Activated naive CD4-positive, alpha-beta T cell treated with anti-CD3 and anti-CD28 coated beads, Interleukin-2, amount 10 ng/mL, durations not matched to agents 7 days and 5 days (primary cell): Measurements from ENCODE around the gene GTF2A2.

Source experiments
- CTCF ChIA-PET: fragments of 350-600 bp; sonication (Branson Sonifier 250); formaldehyde crosslinking; loops from one replicate; lab custom pipeline; 2021; ENCODE audit warnings: antibody characterized with exemption; lab: Charles Lee
- DNase-seq: peaks from one replicate; pipeline ENCODE4 v3.0.0-alpha.2; 2020
- H3K27ac Mint-ChIP-seq: one replicate; pipeline ENCODE4 v1.8.0; 2021; ENCODE audit warnings: mild to moderate bottlenecking, moderate library complexity, mixed read lengths
- H3K27me3 Mint-ChIP-seq: one replicate; pipeline ENCODE4 v1.8.0; 2021; ENCODE audit warnings: mild to moderate bottlenecking, mixed read lengths
- H3K36me3 Mint-ChIP-seq: one replicate; pipeline ENCODE4 v1.8.0; 2021; ENCODE audit warnings: mixed read lengths
- H3K4me1 Mint-ChIP-seq: one replicate; pipeline ENCODE4 v1.8.0; 2021; ENCODE audit warnings: mixed read lengths
- H3K4me3 Mint-ChIP-seq: one replicate; pipeline ENCODE4 v1.8.0; 2021; ENCODE audit warnings: mild to moderate bottlenecking, moderate library complexity, mixed read lengths
- H3K9me3 Mint-ChIP-seq: one replicate; pipeline ENCODE4 v1.8.0; 2021; ENCODE audit warnings: mixed read lengths

The GTF2A2 gene

DNA sequence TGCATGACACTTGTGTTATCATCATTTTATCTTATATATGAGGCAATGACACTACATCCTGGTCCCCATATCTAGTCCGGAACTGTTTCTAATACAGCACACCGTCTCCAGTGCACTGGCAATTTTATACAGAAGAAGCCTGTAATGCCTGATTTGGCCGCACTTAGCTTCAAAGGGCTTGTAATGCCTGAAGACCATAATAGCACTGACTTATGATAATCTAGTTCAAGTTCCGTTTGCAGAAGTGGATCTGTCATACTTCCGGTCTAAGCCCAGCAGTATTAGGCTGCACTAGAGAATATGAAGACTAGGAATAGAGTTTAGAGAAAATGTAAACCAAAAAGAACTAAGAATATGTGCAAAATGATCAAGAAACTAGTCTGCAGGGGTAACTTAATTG is 30.5 kb upstream of the GTF2A2 start:
- CTCF ChIA-PET: interaction anchor here (1.1 kb wide), 1 partner anchor 155 kb away, joined by 3 read pairs; no protein-coding TSS in a partner anchor
- Mint-ChIP-seq H3K36me3 (peaks cover 30% of the 10 kb centered on the region), H3K27me3 (no peaks in the 10 kb centered on the region), H3K27ac (peak overlapping the region; percentile 99), H3K9me3 (no peaks in the 10 kb centered on the region), H3K4me1 (peaks cover 60% of the 10 kb centered on the region), H3K4me3 (peak overlapping the region; percentile 85)
- peak; percentile 56 for DNase-seq

DNA sequence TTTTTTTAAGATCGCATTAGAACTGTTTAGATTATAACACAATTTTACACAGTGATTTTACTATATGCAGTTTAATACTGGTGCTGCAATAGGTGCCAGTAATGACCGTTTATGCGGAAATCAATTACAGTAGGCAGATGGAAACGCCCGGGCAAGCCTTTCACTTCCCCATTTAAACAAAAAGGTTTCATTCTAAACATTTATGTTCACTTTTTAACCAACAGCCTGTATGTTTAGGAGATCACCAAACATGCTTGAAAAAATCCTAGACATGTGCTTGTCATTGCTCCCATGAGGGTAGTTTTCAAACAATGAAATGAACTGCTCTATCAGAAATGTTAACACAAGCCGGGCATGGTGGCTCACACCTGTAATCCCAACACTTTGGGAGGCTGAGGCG is 29.1 kb upstream of the GTF2A2 start:
- DNase-seq: no peak
- peaks cover 60% of the 10 kb centered on the region for H3K4me1 Mint-ChIP-seq
- H3K4me3 Mint-ChIP-seq: peak overlapping the region; percentile 48
- peak overlapping the region; percentile 67 for H3K27ac Mint-ChIP-seq
- no peaks in the 10 kb centered on the region for H3K9me3 Mint-ChIP-seq
- no peaks in the 10 kb centered on the region for H3K27me3 Mint-ChIP-seq
- H3K36me3 Mint-ChIP-seq: peaks cover 35% of the 10 kb centered on the region
- CTCF ChIA-PET: no interaction called here

DNA sequence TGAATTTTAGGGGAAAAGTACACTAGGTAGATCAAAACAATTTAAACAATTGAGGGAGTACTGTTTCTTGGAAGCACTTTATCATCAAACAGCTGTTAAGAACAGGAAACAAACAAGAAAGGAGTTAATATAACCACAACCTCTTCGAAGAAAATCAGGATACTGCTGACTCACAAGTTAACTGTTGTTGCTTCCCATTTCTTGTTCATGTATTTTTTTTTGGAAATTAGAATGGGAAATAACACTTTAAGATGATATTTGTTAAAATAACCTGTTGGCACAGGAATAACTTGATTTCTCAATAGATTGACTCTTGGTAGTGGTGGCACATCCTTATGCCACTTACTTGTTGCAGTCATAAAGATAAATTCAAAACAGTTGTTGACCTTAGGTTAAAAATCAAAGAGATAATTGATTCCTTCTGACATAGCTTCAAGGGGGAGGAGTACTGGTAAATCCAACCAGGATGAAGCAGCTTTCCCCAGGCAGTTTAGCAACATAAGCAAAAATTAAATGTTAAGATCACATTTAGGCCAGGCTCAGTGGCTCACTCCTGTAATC is 28.5 kb upstream of the GTF2A2 start:
- Mint-ChIP-seq H3K9me3 (no peaks in the 10 kb centered on the region), H3K4me1 (peaks cover 55% of the 10 kb centered on the region), H3K36me3 (peaks cover 38% of the 10 kb centered on the region), H3K4me3 (peak overlapping the region; percentile 48), H3K27me3 (no peaks in the 10 kb centered on the region), H3K27ac (peak overlapping the region; percentile 67)
- CTCF ChIA-PET: no interaction called here
- no peak for DNase-seq

DNA sequence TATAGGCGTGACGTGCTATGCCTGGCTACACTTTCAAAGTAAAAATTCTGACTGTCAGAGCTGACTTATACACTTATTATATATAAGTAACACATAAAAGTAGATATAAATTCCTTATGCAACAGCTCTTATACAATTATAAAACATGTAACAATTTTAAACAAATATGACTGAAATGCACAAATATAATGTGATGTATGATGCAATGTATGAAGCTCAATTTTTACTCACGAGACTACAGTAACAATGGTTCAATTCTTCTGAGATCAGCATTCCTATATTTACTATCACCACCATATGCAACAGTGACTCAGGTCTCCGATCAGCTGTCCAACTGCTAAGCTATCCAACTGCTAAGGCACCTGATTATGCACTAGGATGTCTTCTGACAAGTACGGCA is 23.6 kb upstream of the GTF2A2 start:
- Mint-ChIP-seq H3K9me3 (no peaks in the 10 kb centered on the region), H3K36me3 (peaks cover 52% of the 10 kb centered on the region), H3K27me3 (no peaks in the 10 kb centered on the region), H3K4me1 (peaks cover 35% of the 10 kb centered on the region), H3K27ac (no peak overlapping the region), H3K4me3 (no peak overlapping the region)
- CTCF ChIA-PET: interaction anchor here (0.7 to 1.1 kb wide), 2 partner anchors 19 to 386 kb away, joined by 3 to 5 read pairs; no protein-coding TSS in a partner anchor
- no peak for DNase-seq

DNA sequence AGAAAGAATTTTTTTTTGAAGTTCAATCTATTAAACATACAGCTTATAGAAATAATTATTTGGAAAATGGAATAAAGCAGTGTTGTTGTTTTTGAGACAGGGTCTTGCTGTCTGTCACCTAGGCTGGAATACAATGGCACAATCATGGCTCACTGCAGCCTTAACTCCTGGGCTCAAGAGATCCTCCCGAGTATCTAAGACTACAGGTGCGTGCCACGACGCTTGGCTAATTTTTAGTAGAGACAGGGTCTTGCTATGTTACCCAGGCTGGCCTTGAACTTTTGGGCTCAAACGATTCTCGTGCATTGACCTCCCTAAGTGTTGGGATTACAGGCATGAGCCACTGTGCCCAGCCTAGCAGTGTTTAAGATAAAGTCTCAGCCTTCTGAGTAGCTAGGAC is 23.0 kb upstream of the GTF2A2 start:
- Mint-ChIP-seq H3K27ac (peak overlapping the region; percentile 38), H3K4me3 (no peak overlapping the region), H3K4me1 (peaks cover 29% of the 10 kb centered on the region), H3K9me3 (no peaks in the 10 kb centered on the region), H3K36me3 (peaks cover 53% of the 10 kb centered on the region), H3K27me3 (no peaks in the 10 kb centered on the region)
- CTCF ChIA-PET: interaction anchor here (0.7 to 1.1 kb wide), 2 partner anchors 19 to 386 kb away, joined by 3 to 5 read pairs; no protein-coding TSS in a partner anchor
- no peak for DNase-seq

DNA sequence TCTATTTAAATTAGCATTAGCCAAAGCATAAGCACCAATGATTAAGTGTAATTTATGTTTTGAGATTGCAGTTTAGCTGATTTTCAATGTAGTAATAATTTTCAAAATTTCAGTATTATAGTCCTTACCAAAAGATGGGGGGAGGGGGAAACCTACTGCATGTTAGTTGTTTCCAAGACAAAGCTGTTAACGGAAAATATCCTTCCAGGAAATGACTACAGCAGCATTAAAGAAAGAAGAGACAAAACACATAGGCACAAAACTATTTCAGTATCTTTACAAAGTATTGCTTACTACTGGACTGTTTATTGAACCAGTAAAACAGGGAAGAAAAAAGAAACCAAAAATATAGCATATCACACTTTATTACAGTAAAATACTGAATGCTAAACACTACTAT is 21.3 kb upstream of the GTF2A2 start:
- DNase-seq: no peak
- H3K4me1 Mint-ChIP-seq: peaks cover 14% of the 10 kb centered on the region
- no peak overlapping the region for H3K4me3 Mint-ChIP-seq
- H3K9me3 Mint-ChIP-seq: no peaks in the 10 kb centered on the region
- no peaks in the 10 kb centered on the region for H3K27me3 Mint-ChIP-seq
- no peak overlapping the region for H3K27ac Mint-ChIP-seq
- peaks cover 57% of the 10 kb centered on the region for H3K36me3 Mint-ChIP-seq
- CTCF ChIA-PET: no interaction called here

DNA sequence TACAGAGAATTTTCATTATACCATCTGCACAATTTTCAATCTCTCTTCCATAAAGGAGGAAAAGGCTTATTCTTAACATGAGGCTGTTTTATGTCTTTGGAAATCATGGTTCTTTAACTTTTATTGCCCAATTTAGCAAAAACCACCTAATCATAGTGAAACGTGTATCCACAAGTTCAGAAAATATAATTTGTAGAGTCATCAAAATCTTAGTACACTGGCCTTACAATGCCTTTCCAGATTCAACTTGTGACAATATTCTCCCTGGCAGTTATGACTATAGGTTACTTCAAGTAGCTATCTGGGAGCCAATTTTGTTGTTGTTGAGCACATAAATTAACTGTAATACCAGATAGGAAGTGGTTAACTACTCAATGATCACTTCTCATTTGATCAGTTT is 20.9 kb upstream of the GTF2A2 start:
- Mint-ChIP-seq H3K9me3 (no peaks in the 10 kb centered on the region), H3K27ac (no peak overlapping the region), H3K4me1 (peaks cover 12% of the 10 kb centered on the region), H3K36me3 (peaks cover 57% of the 10 kb centered on the region), H3K4me3 (no peak overlapping the region), H3K27me3 (no peaks in the 10 kb centered on the region)
- CTCF ChIA-PET: no interaction called here
- no peak for DNase-seq

DNA sequence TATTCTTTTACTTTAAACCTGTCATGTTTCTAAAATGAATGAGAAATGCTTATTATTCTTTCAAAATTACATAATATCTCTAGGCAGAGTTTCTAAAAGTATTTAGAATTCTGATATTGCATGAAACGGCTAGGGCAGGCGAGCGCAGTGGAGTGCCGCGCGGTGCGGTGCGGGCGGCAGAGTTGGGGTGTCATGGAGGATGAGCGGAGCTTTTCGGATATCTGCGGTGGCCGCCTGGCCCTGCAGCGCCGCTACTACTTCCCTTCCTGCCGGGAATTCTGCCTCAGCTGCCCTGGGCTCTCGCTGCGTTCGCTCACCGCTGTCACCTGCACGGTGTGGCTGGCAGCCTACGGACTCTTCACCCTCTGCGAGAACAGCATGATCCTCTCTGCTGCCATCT is 19.2 kb upstream of the GTF2A2 start:
- no peak for DNase-seq
- CTCF ChIA-PET: no interaction called here
- Mint-ChIP-seq H3K9me3 (no peaks in the 10 kb centered on the region), H3K27ac (peak overlapping the region; percentile 5), H3K4me1 (peaks cover 9% of the 10 kb centered on the region), H3K4me3 (no peak overlapping the region), H3K36me3 (peaks cover 59% of the 10 kb centered on the region), H3K27me3 (no peaks in the 10 kb centered on the region)

DNA sequence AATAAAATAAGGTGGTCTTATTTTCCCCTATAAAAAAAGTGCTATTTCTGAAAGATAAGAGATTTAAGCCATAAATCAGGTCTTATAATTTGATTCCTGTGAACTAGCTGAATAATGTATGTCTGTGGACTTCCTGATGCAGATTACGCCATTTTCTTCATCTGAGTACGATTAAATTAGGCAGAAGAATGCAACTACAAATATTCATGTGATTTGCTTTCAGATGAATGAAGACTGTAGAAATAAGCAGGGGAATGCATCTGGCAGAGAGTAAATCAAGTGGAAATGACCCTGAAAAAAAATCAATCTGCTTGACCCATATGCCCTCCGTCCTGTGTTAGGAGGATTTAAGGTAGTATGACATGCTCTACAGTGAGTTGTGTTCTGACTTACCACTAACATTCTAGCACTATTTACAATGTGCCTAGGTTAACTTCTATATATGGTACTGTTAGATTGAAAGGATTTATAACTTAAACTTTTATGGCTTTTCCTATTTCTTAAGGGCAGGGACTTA is 17.1 kb upstream of the GTF2A2 start:
- Mint-ChIP-seq H3K9me3 (no peaks in the 10 kb centered on the region), H3K4me1 (peaks cover 7% of the 10 kb centered on the region), H3K4me3 (no peak overlapping the region), H3K36me3 (peaks cover 64% of the 10 kb centered on the region), H3K27ac (no peak overlapping the region), H3K27me3 (no peaks in the 10 kb centered on the region)
- CTCF ChIA-PET: interaction anchor here (0.6 kb wide), 1 partner anchor 87 kb away, joined by 3 read pairs; no protein-coding TSS in a partner anchor
- no peak for DNase-seq

DNA sequence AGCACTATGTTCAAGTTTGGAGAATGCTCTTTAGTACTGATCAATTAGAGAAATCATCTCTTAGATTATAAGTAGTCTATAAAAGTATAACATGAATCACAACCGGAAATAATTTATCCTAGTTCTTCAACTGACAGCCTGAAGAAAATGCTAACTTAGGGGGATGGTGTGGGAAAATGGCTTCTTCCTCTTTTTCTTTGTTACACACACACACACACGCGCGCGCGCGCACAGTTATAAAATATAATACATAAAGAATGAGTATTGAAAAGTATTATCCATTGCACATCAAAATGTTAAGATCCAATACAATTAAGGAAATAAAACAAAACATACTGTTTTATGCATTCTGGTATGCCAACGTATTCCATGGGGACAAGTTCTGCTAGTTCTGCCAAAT is 11.2 kb upstream of the GTF2A2 start:
- H3K9me3 Mint-ChIP-seq: no peaks in the 10 kb centered on the region
- CTCF ChIA-PET: no interaction called here
- peaks cover 39% of the 10 kb centered on the region for H3K36me3 Mint-ChIP-seq
- H3K4me3 Mint-ChIP-seq: no peak overlapping the region
- H3K4me1 Mint-ChIP-seq: no peaks in the 10 kb centered on the region
- H3K27me3 Mint-ChIP-seq: no peaks in the 10 kb centered on the region
- H3K27ac Mint-ChIP-seq: no peak overlapping the region
- DNase-seq: no peak

DNA sequence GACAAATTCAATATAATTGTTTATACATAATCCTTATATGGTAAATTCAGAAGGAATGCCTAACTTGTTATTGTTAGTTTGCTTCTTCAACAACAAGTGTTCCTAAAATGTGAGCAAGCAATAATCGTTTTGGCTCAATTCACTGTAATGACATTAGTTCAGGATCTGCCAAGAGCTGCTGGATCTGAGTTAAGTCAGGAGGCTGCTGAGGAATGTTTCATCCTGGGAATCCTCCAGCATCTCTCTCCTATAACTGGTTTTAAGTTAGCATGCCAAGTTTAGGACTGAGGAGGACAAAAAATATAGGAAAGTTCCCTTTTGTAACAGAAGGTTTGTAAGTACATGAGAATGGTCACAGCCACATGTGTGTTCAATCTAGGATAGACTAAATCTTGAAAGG is 4.9 kb upstream of the GTF2A2 start:
- Mint-ChIP-seq H3K27ac (no peak overlapping the region), H3K4me1 (peaks cover 10% of the 10 kb centered on the region), H3K9me3 (no peaks in the 10 kb centered on the region), H3K36me3 (peaks cover 38% of the 10 kb centered on the region), H3K4me3 (no peak overlapping the region), H3K27me3 (no peaks in the 10 kb centered on the region)
- no peak for DNase-seq
- CTCF ChIA-PET: interaction anchor here (1.3 kb wide), 1 partner anchor 18 kb away, joined by 5 read pairs; no protein-coding TSS in a partner anchor

DNA sequence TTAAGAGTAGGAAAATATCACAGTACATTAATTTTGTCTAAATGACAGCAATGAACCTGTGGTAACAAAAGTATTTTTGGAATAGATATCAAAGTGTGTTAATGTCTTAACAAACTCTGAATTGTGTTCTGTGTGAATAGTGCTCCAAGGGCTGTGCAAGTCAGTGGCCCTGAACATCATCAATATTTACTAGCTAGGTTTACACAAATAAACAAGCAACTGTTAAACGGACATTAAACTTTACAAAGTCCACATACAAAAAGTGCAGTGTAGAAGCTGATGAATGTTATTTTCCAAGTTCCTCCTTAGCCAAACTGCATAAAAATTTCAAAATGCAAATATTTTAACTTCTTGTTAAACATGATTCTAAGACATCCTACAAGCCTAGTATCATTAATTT is 2.1 kb upstream of the GTF2A2 start:
- Mint-ChIP-seq H3K9me3 (no peaks in the 10 kb centered on the region), H3K4me3 (no peak overlapping the region), H3K27me3 (no peaks in the 10 kb centered on the region), H3K36me3 (peaks cover 32% of the 10 kb centered on the region), H3K4me1 (peaks cover 10% of the 10 kb centered on the region), H3K27ac (no peak overlapping the region)
- DNase-seq: no peak
- CTCF ChIA-PET: interaction anchor here (1.6 kb wide), 1 partner anchor 126 kb away, joined by 3 read pairs; no protein-coding TSS in a partner anchor

DNA sequence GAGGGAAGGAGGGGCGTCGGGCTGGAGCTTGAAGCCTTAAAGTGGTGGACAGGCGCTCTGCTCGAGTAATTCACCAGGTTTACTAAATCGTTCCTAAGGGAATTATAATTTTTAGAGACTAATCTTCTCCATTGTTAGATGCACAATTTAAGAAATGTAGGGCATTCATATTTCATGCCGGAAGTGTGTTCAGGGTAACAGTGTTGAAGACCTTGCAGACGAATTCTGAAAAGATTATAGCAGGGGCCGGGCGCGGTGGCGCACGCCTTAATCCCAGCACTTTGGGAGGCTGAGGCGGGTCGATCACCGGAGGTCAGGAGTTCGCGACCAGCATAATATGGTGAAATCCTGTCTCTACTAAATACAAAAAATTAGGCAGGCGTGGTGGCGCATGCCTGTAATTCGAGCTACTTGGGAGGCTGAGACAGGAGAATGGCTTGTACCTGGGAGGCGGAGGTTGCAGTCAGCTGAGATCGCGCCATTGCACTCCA is 365 bp upstream of the GTF2A2 start:
- peaks cover 31% of the 10 kb centered on the region for H3K36me3 Mint-ChIP-seq
- peaks cover under 1% of the 10 kb centered on the region for H3K9me3 Mint-ChIP-seq
- DNase-seq: no peak
- H3K27me3 Mint-ChIP-seq: no peaks in the 10 kb centered on the region
- peaks cover 13% of the 10 kb centered on the region for H3K4me1 Mint-ChIP-seq
- CTCF ChIA-PET: interaction anchor here (1.6 kb wide), 1 partner anchor 124 kb away, joined by 3 read pairs; no protein-coding TSS in a partner anchor
- peak overlapping the region; percentile 89 for H3K27ac Mint-ChIP-seq
- H3K4me3 Mint-ChIP-seq: no peak overlapping the region

DNA sequence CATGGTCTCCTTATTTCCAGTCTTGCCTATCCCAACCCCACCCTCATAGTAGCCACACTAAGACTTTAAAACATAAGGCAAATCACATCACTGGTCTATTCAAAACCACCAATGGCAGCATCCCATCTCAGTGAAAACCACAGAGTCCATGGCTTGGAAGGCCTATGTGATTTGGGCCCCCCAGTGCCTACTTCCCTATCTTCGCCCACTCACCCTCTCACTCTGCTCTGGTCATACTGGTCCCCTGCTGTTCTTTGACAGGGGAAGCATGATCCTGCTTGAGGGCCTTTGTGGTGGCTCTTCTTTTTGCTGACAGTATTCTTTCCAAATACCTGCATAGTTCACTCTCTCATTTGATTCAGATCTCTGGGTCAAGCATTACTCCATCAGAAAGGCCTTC is 3.3 kb downstream of the GTF2A2 start:
- no peak for DNase-seq
- CTCF ChIA-PET: no interaction called here
- H3K9me3 Mint-ChIP-seq: peaks cover 3% of the 10 kb centered on the region
- peaks cover 27% of the 10 kb centered on the region for H3K36me3 Mint-ChIP-seq
- no peak overlapping the region for H3K27ac Mint-ChIP-seq
- H3K4me3 Mint-ChIP-seq: no peak overlapping the region
- H3K27me3 Mint-ChIP-seq: no peaks in the 10 kb centered on the region
- H3K4me1 Mint-ChIP-seq: peaks cover 12% of the 10 kb centered on the region

DNA sequence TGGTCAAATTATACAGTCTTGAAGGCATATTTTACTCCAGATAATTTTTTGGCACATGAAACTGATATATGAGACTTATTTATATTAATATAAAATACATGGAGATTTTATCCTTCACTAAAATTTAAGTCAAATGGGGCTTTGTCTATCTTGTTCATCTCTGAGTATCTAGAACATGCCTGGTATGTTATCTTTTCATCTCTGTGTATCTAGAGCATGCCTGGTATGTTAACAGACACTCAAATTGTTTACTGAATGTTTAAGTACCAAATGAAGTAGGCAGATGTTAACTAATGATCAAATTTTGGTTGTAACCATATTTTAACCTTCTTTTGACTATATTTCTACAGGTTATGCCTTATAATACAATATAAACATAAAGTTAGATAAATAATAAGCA is 7.7 kb downstream of the GTF2A2 start:
- H3K27ac Mint-ChIP-seq: no peak overlapping the region
- H3K36me3 Mint-ChIP-seq: peaks cover 37% of the 10 kb centered on the region
- CTCF ChIA-PET: no interaction called here
- peaks cover 3% of the 10 kb centered on the region for H3K9me3 Mint-ChIP-seq
- DNase-seq: no peak
- no peak overlapping the region for H3K4me3 Mint-ChIP-seq
- peaks cover 5% of the 10 kb centered on the region for H3K4me1 Mint-ChIP-seq
- H3K27me3 Mint-ChIP-seq: no peaks in the 10 kb centered on the region
